Neuron (in vitro differentiated cells): ENCODE results near the gene ADSS2.
"Not testable (repeated sequence)": the region's sequence is repeated elsewhere in the genome, so short reads cannot be mapped to it uniquely, and the experiment has no call there.

Experiments
- H2AFZ ChIP-seq: one replicate; pipeline ENCODE4 v1.6.1; 2013; ENCODE audit warnings: low read depth, mild to moderate bottlenecking, inconsistent platforms, low read length, moderate library complexity
- H3K27me3 ChIP-seq: one replicate; pipeline ENCODE4 v1.6.1; 2013; ENCODE audit warnings: low read length; ENCODE audit not compliant: insufficient read depth
- H3K36me3 ChIP-seq: one replicate; pipeline ENCODE4 v1.6.1; 2013; ENCODE audit warnings: low read length; ENCODE audit not compliant: insufficient read depth
- H3K4me1 ChIP-seq: one replicate; pipeline ENCODE4 v1.6.1; 2013; ENCODE audit warnings: low read length; ENCODE audit not compliant: insufficient read depth
- H3K4me3 ChIP-seq: 2 replicates; pipeline ENCODE4 v1.5.1; 2013; ENCODE audit warnings: mild to moderate bottlenecking, low read length, moderate library complexity
- H3K9me3 ChIP-seq: one replicate; pipeline ENCODE4 v1.6.1; 2013; ENCODE audit warnings: low read length

The ADSS2 gene

DNA sequence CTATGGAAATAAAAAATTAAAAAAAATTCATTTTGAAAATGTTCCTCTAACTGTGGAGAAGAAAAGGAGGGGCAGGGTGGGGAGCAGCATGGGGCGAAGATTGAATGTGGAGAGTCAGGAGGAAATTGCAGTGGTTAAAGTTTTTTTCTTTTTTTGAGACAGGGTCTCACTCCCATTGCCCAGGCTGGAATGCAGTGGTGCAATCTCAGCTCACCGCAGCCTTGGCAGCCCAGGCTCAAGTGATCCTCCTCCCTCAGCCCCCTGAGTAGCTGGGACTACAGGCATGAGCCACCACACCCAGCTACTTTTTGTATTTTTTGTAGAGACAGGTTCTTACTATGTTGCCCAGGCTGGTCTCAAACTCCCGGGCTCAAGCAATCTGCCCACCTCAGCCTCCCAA, 67.6 kb downstream of the ADSS2 start:
- no peaks in the 10 kb centered on the region for H3K27me3 ChIP-seq
- H3K4me1 ChIP-seq: no peaks in the 10 kb centered on the region
- no peak overlapping the region for H3K4me3 ChIP-seq
- no peaks in the 10 kb centered on the region for H3K36me3 ChIP-seq
- H2AFZ ChIP-seq: no peak overlapping the region
- no peaks in the 10 kb centered on the region for H3K9me3 ChIP-seq

DNA sequence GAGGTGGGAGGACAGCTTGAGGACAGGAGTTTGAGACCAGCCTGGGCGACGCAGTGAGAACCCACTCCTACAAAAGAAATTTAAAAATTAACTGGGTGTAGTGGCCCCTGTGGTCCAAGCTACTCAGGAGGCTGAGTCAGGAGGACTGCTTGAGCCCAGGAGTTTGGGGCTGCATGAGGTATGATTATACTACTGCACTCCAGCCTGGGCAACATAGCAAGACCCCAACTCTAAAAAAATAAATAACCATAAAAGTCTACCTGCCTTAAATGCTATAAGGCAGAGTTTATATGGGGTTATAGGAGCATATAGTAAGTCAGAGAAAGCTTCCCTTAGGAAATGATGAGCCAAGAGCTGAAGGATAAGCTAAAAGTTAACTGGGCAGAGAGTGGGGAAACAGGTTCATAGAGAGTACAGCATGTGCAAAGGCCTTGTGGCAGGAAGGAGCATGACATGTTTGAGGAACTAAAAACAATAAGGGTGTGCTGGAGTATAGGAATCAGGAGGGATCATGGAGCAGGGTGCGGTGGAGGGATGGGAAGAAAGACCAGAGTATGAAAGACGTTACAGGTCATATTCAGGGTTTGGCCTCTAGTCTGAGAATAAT, 68.3 kb downstream of the ADSS2 start:
- Histone ChIP-seq H3K27me3 (no peaks in the 10 kb centered on the region), H3K36me3 (no peaks in the 10 kb centered on the region), H2AFZ (no peak overlapping the region), H3K4me1 (no peaks in the 10 kb centered on the region), H3K9me3 (no peaks in the 10 kb centered on the region), H3K4me3 (no peak overlapping the region)

DNA sequence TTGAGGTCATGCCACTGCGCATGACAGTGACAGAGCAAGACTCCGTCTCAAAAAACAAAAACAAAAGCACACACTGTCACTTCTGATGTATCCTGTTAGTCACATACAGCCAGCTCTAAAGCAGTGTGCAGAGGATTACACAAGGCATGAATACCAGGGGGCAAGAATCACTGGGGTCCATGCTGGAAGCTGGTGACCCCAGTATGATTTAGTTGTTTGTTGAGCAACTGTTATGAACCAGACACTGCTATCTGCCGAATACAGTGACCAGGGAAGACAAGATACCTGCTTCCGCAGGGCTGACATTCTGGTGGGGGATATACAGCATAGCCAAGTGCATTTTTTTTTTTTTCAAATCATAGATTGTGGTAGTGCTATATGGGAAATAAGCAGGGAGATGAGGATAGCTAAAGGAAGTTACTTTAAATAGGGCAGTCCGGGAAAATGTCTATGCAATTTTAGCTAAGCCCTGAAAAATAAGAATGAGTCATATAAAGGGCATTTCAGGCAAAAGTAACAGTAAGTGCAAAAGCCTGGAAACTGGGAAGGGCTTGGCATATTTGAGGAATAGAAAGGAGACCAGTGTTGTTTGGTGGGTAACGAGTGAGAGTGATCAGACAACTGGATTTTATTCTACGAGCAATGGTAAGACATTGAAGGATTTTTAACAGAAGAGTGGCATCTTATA, 69.7 kb downstream of the ADSS2 start:
- Histone ChIP-seq H2AFZ (no peak overlapping the region), H3K9me3 (no peaks in the 10 kb centered on the region), H3K4me3 (no peak overlapping the region), H3K4me1 (no peaks in the 10 kb centered on the region), H3K36me3 (no peaks in the 10 kb centered on the region), H3K27me3 (no peaks in the 10 kb centered on the region)

DNA sequence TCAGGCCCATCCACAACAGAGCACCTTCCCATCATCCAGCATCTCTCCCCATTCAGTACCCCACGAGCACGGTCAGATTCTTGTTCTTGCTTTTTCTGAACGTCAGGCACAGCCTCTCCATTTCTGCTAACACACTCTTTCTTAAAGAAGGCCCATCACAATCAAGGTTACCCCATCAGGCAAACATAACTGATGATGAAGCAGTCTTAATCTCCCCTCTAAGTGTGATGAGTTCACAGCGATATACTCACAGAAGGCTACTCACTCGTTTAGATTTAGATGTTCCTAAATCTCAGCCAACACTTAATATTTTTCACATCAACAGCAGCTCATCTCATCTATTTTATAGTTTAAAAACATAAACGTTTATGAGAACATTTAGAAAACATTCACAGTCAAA, 75.6 kb downstream of the ADSS2 start:
- Histone ChIP-seq H3K4me1 (no peaks in the 10 kb centered on the region), H3K4me3 (no peak overlapping the region), H2AFZ (no peak overlapping the region), H3K36me3 (no peaks in the 10 kb centered on the region), H3K9me3 (no peaks in the 10 kb centered on the region), H3K27me3 (no peaks in the 10 kb centered on the region)

GRCh38 chr1:244375051-244375450, 76.7 kb downstream of the ADSS2 start:
- Histone ChIP-seq H3K4me1 (no peaks in the 10 kb centered on the region), H3K4me3 (no peak overlapping the region), H3K27me3 (no peaks in the 10 kb centered on the region), H3K36me3 (no peaks in the 10 kb centered on the region), H2AFZ (no peak overlapping the region), H3K9me3 (no peaks in the 10 kb centered on the region)

GRCh38 chr1:244374484-244374883, 77.2 kb downstream of the ADSS2 start:
- not testable (repeated sequence) for H3K36me3 ChIP-seq, H3K27me3 ChIP-seq, H3K9me3 ChIP-seq, H3K4me1 ChIP-seq, H2AFZ ChIP-seq, H3K4me3 ChIP-seq

DNA sequence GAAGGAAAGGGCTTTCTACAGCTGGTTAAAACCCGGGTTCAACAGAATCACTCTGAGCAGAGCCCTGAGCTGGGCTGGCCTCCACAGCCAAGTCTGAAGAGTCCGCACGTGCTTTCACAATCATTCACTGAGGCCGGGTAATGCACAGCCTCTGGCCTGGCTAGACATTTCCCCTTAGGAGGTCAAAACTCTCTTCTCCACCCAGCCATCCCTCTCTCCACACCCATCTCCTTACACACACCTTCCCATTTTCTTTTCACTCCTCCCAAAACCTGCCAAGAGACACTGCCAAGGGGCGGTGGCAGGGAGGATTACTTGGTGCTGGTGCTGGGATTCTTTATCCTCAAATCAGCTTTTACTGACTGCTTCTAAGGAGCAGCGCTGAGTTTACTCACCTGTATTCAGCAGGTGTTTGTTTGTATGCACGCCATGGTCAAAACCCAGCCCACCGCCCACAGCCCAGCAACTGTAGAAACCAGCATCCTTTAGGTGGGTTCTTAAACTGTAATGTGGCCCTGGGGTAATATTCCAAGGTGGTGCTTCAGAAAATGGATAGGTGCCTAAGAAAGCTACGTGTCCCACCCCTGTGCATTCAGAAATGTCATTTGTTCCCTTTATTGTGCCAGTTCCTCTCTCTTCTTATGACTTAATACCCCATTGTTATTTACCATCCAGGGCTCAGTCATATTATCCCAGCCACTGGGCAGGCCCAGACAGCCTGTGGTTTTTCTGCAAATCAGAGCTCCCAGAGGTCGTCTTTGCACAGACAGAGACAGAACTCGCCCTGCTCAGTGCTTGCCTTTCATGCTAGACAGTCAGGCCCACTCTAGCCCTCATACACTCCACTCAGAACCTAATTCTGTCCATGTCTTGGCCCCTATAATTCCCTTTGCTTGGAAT, 80.2 kb downstream of the ADSS2 start:
- no peaks in the 10 kb centered on the region for H3K4me1 ChIP-seq
- H3K4me3 ChIP-seq: no peak overlapping the region
- no peak overlapping the region for H2AFZ ChIP-seq
- H3K36me3 ChIP-seq: no peaks in the 10 kb centered on the region
- no peaks in the 10 kb centered on the region for H3K27me3 ChIP-seq
- no peaks in the 10 kb centered on the region for H3K9me3 ChIP-seq

DNA sequence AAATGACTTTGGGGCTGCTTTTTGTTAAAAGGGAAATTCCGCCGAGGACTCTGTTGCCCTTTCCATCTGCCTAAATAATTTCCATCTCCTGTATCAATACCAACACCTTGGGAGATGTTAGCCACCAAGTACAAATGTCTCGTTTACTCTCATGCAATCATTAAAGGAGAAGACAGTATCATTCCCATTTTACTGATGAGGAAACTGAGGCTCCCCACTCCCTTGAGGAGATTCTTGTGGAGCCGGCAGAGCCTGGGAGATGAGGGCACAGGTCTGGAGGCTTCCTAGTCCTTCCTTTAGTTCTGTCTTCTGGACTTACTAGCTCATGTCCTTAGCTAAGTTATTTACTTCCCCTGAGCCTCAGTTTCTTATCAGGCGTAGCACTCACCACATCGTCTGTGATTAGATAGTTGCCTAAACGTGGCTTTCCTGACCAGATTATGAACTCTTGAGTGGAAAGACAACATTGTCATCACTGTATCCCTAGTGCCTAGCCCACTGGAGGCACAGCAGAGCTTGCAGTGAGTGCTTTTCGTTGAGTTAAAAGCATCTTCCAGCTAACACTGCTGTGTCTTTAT, 81.6 kb downstream of the ADSS2 start:
- no peaks in the 10 kb centered on the region for H3K4me1 ChIP-seq
- no peaks in the 10 kb centered on the region for H3K27me3 ChIP-seq
- H2AFZ ChIP-seq: no peak overlapping the region
- H3K36me3 ChIP-seq: no peaks in the 10 kb centered on the region
- no peaks in the 10 kb centered on the region for H3K9me3 ChIP-seq
- H3K4me3 ChIP-seq: no peak overlapping the region

DNA sequence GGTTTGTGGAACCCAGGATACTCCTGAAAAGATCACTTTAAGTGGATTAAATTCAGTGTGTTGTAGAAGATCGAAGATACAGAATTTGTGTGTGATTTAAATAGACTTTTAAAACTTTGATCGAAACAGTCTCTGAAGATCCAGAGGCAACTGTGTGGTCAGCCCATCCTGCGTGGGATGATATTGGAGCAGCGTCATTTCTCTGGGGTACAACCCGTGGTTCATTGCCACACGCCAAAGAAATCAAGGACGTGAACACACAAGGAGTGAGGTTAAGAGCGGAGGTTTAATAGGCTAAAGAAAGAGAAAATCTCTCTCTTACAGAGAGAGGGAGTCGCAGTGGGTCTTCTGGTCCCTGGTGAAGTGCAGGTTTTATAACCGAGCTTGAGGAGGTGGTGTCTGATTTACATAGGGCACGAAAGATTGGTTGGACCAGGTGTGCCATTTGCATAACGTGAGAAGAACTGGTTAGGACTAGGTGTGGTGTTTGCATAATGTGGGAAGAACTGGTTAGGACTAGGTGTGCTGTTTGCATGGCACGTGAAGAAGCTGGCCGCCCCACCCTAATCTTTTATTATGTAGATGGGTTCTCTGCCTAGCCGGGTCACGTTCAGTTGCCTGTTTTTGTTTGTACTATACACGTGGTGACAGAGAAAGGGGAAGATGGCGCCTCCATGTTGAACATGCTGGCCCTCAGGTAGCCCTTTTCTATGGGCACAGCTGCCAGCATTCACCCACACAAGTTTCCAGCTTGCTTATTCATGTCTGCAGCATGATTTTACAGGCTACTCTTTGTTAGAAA, 82.3 kb downstream of the ADSS2 start:
- Histone ChIP-seq H3K9me3 (peaks cover 3% of the 10 kb centered on the region), H3K27me3 (no peaks in the 10 kb centered on the region), H3K4me3 (no peak overlapping the region), H3K4me1 (no peaks in the 10 kb centered on the region), H2AFZ (no peak overlapping the region), H3K36me3 (no peaks in the 10 kb centered on the region)

GRCh38 chr1:244368279-244368678, 83.4 kb downstream of the ADSS2 start:
- H3K27me3 ChIP-seq: no peaks in the 10 kb centered on the region
- no peak overlapping the region for H3K4me3 ChIP-seq
- no peaks in the 10 kb centered on the region for H3K36me3 ChIP-seq
- H3K4me1 ChIP-seq: no peaks in the 10 kb centered on the region
- H2AFZ ChIP-seq: no peak overlapping the region
- H3K9me3 ChIP-seq: peaks cover 3% of the 10 kb centered on the region

DNA sequence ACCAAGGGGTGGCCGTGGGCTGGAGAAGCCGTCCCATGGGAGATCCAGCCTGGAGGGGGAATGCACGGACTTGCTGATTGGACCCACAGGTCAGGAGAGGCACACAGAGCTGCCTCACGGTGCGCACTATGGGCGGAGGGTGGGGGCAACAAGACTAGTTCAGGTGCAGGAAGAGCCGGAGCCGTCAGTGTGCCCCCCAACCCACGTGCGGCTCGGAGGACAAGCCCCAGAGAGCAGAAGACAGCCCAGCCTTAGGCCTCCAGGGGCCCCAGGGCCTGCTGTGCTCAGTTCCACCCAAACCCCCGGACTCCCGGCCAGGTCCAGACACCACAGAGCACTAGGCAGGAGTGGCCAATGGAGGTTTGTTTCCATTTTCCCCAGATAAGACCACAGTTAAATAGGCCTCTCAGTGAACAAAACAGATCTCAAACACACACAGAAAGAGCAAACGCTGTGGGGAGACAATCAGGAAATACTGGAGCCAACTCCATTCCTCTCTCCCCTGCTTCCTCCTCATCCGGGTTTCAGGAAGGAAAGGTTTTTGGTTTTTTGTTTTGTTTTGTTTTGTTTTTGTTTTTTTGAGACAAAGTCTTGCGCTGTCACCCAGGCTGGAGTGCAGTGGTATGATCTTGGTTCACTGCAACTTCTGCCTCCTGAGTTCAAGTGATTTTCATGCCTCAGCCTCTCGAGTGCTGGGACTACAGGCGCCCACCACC, 84.2 kb downstream of the ADSS2 start:
- H3K36me3 ChIP-seq: no peaks in the 10 kb centered on the region
- H3K4me3 ChIP-seq: no peak overlapping the region
- no peak overlapping the region for H2AFZ ChIP-seq
- peaks cover 3% of the 10 kb centered on the region for H3K9me3 ChIP-seq
- no peaks in the 10 kb centered on the region for H3K27me3 ChIP-seq
- H3K4me1 ChIP-seq: peaks cover under 1% of the 10 kb centered on the region

DNA sequence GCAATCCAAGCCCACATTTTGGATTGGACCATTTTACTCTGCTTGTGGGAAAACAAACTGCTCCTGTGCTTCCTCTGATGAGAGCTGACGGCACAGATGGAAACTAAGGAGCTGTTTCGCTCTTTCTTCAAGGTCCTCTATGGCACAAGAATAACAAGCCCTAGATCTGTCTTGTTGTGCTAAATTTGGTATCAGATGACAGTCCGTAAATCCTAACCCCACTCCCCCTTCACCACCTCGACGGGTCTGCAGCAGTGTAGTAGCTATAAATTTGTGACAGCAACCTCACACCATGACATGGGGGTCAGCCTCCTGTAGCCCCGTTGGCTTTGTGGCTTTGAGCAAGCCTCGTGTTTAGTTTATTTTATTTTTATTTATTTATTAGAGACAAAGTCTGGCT, 85.9 kb downstream of the ADSS2 start:
- peaks cover 3% of the 10 kb centered on the region for H3K9me3 ChIP-seq

More for the DNA sequence above, 85.9 kb downstream of the ADSS2 start:
- peaks cover 9% of the 10 kb centered on the region for H3K4me1 ChIP-seq
- H3K36me3 ChIP-seq: no peaks in the 10 kb centered on the region
- H2AFZ ChIP-seq: no peak overlapping the region
- no peak overlapping the region for H3K4me3 ChIP-seq
- H3K27me3 ChIP-seq: no peaks in the 10 kb centered on the region
